Measurements from ENCODE around the gene HIP1R.
"Not testable (repeated sequence)": the region's sequence is repeated elsewhere in the genome, so short reads cannot be mapped to it uniquely, and the experiment has no call there.

The HIP1R gene

DNA sequence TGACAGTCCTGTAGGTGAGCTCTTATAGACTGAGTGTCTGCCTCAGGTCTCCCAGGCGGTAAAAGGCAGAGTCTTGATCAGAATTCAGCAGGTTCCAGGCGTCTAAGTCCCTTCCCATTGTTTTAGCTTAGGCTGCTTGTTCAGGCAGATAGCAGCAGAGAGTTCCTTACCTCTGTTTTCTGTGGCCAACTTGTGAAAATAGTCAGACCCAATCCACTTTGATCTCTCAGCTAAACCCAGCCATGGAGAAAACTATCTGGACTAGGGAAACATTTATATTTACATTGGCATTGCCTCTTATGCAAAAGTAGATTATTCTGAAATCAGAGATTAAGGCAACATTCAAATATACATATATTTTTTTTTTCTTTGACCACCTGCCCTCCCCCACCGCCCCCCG, 39.5 kb upstream of the HIP1R start:
- H3K27ac ChIP-seq = no peak overlapping the region
- TF ChIP-seq, protein P1, sequence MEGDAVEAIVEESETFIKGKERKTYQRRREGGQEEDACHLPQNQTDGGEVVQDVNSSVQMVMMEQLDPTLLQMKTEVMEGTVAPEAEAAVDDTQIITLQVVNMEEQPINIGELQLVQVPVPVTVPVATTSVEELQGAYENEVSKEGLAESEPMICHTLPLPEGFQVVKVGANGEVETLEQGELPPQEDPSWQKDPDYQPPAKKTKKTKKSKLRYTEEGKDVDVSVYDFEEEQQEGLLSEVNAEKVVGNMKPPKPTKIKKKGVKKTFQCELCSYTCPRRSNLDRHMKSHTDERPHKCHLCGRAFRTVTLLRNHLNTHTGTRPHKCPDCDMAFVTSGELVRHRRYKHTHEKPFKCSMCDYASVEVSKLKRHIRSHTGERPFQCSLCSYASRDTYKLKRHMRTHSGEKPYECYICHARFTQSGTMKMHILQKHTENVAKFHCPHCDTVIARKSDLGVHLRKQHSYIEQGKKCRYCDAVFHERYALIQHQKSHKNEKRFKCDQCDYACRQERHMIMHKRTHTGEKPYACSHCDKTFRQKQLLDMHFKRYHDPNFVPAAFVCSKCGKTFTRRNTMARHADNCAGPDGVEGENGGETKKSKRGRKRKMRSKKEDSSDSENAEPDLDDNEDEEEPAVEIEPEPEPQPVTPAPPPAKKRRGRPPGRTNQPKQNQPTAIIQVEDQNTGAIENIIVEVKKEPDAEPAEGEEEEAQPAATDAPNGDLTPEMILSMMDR (IDR thresholded peaks at IDR 0.05) = no peak
- TF ChIP-seq ZFX (IDR thresholded peaks at IDR 0.05; ENCODE audit: borderline replicate concordance) = no peak

DNA sequence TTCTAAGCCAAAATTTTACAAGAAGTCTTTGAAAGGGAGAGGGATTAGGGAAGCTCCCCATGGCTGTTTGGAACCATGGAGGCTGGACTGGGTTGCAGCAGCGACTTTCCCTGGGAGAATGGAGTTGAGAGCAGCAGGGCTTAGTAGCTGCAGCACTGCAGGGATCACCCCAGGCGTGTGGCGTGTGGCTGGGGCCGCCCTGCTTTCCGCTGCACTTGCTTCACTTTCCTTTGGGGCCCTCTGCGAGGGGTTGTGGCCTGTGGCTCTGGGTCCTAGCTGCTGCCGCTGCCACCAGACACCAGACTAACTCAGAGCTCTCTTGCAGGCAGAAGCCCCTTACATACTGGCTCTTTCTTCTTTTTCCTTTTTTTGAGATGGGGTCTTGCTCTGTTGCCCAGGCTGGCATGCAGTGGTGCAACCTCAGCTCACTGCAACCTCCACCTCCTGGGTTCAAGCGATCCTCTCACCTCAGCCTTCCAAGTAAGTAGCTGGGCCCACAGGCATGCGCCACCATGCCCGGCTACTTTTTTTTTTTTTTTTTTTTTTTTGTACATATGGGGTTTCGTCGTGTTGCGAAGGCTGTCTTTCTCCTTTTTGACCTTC, 35.5 kb upstream of the HIP1R start:
- no peak overlapping the region for H3K27ac ChIP-seq
- no peak for TF ChIP-seq ZFX (IDR thresholded peaks at IDR 0.05; ENCODE audit: borderline replicate concordance)
- TF ChIP-seq, protein P1 (IDR thresholded peaks at IDR 0.05) = no peak

DNA sequence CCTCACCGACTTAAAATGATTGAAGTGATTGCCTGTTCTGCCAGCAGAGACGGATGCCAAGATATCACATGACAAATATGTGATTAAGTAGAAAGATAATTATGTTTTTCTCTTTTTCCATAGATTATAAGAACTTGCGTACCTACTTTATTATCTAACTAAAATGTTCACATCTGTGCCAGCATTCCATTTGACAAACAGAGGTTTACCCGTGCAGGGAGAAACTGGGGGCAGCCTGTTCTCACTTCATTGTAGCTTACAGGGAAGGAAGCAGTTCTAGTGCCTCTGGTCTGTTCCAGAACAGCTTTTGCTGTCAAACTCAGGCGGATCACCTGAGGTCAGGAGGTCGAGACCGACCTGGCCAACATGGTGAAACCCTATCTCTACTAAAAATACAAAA, 31.3 kb upstream of the HIP1R start:
- no peak for TF ChIP-seq ZFX (IDR thresholded peaks at IDR 0.05; ENCODE audit: borderline replicate concordance)
- TF ChIP-seq, protein P1 (IDR thresholded peaks at IDR 0.05) = no peak
- H3K27ac ChIP-seq = no peak overlapping the region

DNA sequence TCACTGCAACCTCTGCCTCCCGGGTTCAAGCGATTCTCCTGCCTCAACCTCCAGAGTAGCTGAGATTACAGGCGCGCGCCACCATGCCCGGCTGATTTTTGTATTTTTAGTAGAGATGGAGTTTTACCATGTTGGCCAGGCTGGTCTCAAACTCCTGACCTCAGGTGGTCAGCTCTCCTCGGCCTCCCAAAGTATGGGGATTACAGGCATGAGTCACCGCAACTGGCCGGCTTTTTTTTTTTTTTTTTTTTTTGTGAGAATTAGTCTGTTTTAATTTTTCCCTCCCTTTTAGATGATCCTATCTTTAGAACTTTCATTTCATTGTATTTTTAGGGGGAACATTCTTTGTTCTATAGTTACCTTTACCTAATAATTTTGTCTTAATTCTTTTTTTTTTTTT, 30.3 kb upstream of the HIP1R start:
- H3K27ac ChIP-seq = not testable (repeated sequence)

DNA sequence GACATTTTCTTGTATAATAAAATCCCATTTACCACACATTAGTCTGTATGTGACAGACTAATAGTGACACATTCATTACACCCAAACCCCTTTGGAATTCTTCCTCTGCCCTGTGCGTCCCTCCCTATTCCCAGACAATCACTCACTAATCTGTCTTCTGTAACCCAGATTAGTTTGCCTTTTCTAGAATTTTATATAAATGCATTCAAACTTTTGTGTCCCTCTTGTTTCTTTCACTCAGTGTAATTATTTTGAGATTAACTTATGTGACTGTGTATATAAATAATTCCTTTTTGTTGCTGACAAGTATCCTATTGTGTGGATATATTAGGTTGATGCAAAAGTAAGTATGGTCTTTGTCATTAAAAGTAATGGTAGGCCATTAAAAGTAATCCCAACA, 27.6 kb upstream of the HIP1R start:
- TF ChIP-seq, protein P1 (IDR thresholded peaks at IDR 0.05) = no peak
- TF ChIP-seq ZFX (IDR thresholded peaks at IDR 0.05; ENCODE audit: borderline replicate concordance) = no peak
- no peak overlapping the region for H3K27ac ChIP-seq

DNA sequence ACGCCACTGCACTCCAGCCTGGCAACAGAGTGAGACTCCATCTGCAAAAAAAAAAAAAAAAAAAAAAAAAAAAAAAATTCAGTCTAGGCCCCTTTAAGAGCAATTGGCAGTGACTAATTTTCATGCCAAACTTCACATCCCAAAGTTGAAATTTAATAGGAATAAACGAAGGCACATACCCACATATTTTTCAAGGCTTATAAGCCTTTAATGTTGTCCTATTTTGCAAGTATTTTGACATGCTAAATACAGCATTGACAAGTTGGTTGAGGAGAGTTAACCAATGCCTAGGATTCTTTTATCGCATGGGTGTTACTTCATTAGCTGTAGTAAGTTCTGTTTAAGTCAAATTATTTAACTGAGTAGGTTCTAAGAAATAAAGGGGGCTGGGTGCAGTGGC, 23.5 kb upstream of the HIP1R start:
- no peak for TF ChIP-seq ZFX (IDR thresholded peaks at IDR 0.05; ENCODE audit: borderline replicate concordance)
- TF ChIP-seq, protein P1 (IDR thresholded peaks at IDR 0.05) = no peak
- H3K27ac ChIP-seq = no peak overlapping the region

DNA sequence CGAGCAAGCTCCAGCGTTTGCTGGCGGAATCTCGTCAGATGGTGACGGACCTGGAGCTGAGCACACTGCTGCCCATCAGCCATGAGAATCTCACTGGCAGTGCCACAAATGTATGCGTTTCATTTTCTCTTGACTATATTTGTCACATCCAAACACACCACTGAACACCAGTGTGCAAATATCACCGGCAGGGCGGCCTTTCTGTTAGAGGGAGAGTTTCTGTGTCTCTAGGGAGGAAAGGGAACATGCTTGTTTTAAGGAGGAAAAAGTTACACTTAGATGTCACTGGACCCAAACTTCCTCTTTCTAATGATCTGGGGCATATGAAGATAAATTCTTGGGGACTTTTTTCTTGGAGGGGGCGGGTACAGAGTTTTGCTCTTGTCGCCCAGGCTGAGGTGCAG, 21.9 kb upstream of the HIP1R start:
- TF ChIP-seq, protein P1 (IDR thresholded peaks at IDR 0.05) = no peak
- TF ChIP-seq ZFX (IDR thresholded peaks at IDR 0.05; ENCODE audit: borderline replicate concordance) = no peak
- H3K27ac ChIP-seq = no peak overlapping the region

DNA sequence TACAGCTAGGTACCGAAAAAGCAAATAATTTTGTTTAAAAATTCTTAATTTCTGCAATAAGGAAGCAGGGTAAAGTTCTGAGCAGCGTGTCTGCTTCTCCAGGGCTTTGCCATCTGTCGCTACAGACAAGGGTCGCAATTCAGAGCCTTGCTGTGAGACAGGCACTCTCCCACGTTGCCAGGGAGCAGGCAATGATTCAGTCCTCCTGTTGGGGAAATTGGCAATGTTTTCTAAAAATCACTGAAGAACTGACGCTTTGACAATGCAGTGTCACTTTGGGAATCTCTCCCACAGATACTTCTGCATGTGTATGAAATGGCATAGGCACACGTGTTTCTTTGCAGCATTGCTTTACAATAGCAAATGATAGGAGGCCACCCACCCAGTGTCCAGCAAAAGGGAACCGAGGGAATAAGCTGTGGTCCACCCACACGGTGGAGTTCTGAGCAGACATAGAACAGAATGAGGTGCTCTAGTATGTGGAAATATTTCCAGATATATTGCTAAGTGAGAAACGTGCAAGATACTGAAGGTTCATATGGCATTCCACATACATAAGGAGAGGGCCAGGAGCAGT, 16.0 kb upstream of the HIP1R start:
- no peak overlapping the region for H3K27ac ChIP-seq
- no peak for TF ChIP-seq ZFX (IDR thresholded peaks at IDR 0.05; ENCODE audit: borderline replicate concordance)
- TF ChIP-seq, protein P1 (IDR thresholded peaks at IDR 0.05) = no peak
